SHP77 treated with DMSO at 0.1 percent for 48 hours (cell line): ENCODE results near the gene GPA33.

Experiments
- DNase-seq: peaks from one replicate; lab custom pipeline; 2025; lab: John Stamatoyannopoulos, UW

The GPA33 gene

DNA sequence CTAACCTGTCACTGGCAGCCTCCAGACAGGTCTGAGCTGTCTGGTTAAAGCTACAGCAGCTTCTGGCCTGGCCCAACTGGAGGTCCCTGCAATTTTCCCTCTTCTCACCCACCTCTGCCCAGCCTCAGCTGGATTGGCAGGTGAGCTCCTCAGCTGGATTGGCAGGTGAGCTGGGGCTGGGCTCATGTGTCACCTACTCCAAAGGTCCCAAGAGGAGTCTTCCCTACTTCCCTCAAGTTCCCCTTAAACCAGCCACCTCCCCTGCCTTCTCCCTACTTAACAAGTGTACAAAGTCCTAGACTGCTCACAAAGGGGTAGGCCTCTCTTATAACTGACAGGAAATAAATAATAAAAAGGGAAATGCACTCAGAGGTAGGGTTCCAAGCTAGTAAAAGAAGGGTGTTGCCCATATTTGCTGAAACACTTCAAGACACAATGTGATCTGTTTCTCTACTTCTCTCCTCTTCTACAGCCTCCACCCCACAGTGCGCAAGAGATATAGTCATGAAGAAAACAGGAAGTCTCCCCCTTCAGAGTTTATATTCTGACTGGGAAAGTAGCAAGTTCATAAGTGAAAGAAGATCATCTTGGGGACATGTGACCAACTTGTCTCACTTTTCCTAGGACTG, at the start of gene GPA33:
Gene GPA33 (minus strand): TSS at position 64 of the 629 bp plus-strand sequence. CDS start 90 bp downstream, outside the sequence.
- DNase-seq, result no peak

- no peak for DNase-seq
Measured at GRCh38 chr1:167138703-167139102, 48.5 kb upstream of the GPA33 start.

- DNase-seq, result no peak
Measured at GRCh38 chr1:167137793-167138510, 47.8 kb upstream of the GPA33 start.

DNA sequence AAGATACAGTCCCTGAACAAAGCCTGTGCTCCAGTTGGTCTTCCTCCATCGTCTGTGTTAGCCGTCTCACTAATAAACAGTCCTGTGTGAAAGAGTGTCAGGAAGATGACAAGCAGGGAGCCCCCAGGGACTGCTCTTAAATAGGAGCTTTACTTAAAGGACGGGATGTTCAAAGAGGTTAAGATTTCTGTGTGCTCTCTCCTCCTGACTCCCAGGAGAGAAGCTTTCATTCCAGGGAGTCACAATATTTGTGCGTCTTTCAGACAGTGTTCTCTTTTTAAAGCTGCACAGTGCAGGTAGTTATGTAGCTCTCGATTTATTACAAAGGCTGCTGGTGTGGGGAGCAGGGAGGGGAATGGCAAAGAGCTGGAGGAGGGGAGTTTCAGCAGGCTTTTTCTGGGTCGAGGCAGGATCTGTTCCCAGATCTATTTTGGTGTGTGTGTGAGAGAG, 47.2 kb upstream of the GPA33 start:
- no peak for DNase-seq

DNA sequence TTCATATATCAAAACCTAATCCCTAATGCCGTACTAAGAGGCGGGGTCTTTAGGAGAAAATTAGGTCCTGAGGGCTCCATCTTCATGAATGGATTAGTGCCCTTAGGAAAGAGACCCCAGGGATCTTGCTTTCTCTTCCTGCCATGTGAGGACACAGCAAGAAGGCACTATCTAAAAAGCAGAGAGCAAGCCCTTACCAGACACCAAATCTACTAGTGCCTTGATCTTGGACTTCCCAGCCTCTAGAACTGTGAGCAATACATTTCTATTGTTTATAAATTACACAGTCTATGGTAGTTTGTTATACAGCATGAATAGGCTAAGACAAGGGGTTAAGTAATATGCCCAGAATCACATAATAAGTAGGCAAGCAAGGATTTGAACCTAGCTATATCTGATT, 46.6 kb upstream of the GPA33 start:
- DNase-seq, result no peak

- no peak for DNase-seq
Measured at GRCh38 chr1:167136191-167136614, 46.0 kb upstream of the GPA33 start.

DNA sequence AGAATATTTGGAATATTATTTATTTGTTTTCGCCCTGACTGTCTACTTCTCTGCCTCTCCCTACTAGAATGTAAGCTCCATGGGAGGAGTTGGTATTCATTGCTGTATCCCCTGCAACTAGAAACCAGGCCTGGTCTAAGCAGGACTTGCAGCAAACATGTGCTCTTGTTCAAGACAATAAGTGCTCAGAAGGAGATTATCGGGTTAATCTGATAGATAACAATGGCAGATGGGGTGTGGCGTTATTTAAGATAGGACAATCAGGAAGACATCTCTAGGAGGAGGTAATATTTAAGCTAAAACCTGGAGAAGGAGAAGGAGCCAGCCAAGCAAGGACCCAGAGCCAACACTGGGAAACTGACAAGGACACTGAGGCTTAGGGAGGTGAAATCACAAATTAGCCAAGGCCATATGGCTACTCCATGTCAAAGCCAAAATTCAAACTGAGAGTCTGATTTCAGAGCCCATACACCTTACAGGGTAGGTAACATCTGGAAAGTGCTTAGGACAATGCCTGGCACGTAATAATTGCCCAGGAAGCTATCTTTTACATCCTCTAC, 45.2 kb upstream of the GPA33 start:
- DNase-seq, result no peak

DNA sequence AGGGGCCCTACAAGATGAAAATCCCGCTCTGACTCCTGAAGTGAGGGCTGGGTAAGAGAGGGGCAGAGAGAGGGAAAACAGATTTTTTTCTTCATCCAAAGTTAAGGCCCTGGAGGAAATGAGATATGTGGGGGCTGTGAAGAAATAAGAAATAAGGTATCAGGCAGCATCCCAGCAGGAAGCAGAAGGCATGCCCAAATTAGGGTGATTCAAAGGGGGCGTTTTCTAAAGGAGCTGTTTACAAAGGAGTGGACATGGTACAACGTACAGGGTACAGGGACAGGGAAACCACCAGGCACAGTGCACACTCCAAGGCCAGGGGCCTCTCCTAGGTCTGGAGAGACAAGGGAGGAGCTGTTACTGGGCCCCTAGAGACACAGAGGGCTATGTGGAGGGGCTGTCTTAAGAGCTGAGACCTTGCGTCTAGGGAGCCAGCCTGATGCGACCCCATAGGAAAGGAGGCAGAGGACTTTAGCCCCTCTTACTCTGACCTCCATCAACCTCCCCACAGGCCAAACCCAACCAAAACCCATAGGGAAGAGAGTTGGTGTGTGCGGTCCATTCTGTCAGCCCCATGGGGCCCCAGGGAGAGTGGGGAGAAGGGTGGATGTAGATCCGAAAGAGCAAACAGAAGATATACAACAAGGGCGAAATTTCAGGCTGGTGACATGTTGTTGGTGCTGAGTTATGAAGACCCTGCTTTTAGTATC, 42.3 kb upstream of the GPA33 start:
- DNase-seq, result no peak

DNA sequence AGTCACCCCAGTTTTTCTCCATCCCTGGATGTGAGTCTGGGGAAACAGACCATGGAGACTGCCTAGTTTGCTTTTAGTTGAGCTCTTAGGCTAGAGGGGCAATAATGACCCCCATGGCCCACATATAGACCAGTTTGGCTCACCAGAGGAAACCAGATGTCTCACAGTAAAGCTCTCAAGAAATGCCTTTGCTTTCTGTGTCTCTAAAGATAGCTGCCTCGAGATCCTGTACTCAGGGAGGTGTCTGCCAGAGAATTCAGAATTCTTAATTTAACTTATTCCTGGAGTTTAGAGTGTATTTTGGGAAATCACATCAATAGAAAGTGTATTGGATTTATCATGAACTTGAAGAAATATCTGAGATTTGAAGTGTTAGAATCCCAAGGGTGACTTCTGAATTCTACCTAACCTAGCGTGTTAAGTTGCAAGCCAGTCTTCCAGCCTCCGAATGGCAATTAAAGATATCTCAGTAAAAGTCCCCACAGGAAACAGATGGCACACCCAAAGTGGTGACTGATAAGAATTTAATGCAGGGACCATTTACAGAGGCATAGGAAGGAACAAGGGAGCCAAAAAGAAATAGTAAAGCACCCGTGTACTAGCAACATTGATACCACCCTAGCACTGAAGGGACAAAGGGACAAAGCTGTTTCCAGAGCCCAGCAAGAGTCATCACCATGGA, 40.8 kb upstream of the GPA33 start:
- no peak for DNase-seq

DNA sequence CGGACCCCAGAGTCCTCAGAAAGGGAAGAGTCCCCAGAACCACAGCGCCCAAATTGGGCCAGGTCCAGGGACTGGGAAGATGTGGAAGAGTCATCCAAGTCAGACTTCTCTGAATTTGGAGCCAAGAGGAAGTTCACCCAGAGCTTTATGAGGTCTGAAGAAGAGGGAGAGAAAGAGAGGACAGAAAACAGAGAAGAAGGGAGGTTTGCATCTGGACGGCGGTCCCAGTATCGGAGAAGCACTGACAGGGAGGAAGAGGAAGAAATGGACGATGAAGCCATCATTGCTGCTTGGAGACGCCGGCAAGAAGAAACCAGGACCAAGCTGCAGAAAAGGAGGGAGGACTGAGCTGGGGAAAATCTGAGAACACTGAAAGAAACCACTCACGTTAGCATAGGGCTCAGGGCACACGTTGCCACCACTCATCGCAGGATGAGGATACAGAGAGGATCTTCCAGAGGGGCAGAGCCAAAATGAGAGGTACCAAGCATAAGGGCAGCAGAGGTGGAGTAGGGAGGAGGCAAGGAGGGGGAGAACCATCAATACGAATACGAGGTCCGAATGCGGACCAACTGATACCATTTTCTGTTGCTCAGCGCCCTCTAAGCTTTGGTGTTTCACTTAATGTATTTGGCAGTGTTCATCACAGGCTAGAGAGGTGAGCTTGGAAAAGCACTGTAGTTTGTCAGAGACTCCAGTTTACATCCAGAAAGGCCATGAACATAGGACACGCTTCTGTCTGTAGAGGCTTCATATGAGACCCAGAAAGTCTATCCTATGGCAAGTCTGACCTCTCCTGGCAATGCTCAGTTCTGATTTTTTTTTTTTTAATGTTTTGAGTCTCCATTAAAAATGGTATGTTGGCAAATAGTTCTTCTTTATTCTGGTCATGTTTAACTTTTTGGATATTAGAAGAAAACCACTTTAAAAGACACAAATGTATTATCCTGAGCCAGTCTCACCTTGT, 38.4 kb upstream of the GPA33 start:
- no peak for DNase-seq

GRCh38 chr1:167127661-167128060, 37.5 kb upstream of the GPA33 start:
- no peak for DNase-seq

DNA sequence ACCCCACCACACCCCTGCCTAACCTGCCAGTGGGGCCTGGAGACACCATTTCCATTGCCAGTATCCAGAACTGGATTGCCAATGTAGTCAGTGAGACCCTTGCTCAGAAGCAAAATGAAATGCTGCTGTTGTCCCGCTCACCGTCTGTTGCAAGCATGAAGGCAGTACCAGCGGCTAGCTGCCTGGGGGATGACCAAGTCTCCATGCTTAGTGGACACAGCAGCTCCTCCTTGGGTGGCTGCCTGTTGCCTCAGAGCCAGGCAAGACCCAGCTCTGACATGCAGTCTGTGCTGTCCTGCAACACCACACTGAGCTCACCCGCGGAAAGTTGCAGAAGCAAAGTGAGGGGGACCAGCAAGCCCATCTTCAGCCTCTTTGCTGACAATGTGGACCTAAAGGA, 37.1 kb upstream of the GPA33 start:
- no peak for DNase-seq

GRCh38 chr1:167126811-167127210, 36.6 kb upstream of the GPA33 start:
- DNase-seq, result no peak

- no peak for DNase-seq
Measured at GRCh38 chr1:167126317-167126716, 36.1 kb upstream of the GPA33 start.

- no peak for DNase-seq
Measured at GRCh38 chr1:167122568-167122967, 32.4 kb upstream of the GPA33 start.

- no peak for DNase-seq
Measured at GRCh38 chr1:167122121-167122480, 31.9 kb upstream of the GPA33 start.

GRCh38 chr1:167121375-167122120, 31.4 kb upstream of the GPA33 start:
- no peak for DNase-seq

- no peak for DNase-seq
Measured at GRCh38 chr1:167120899-167121298, 30.7 kb upstream of the GPA33 start.

DNA sequence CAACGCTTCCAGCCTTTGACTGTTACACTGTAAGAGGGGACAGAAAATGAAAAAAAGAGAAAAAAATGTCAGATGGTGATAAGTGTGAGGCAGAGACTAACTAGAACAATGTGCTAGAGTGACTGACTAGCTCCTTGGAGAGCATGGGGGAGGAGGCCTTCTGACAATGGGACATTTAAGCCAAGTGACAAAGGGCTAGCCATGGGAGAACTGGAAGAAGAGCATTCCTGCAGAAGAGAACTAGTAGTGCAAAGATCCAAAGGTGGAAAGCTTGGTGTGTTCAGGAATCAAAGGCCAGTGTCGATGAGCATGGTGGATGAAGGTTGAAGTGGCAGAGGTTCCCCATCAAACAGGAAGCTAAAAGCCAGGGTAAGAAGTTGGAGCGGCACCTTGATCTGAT, 29.5 kb upstream of the GPA33 start:
- no peak for DNase-seq

GRCh38 chr1:167118188-167118587, 28.0 kb upstream of the GPA33 start:
- no peak for DNase-seq
